BE2C (cell line): ENCODE data around the gene GALNT5.

Source experiments
- DNase-seq: peaks from one replicate; pipeline ENCODE4 v3.0.0-alpha.2; 2020
- H3K27me3 ChIP-seq: fragments of 250-450 bp; sonication (Bioruptor Pico); 2 replicates; pipeline ENCODE4 v1.5.1; 2020; ENCODE audit warnings: mild to moderate bottlenecking
- H3K36me3 ChIP-seq: fragments of 250-450 bp; sonication (Bioruptor Pico); 2 replicates; pipeline ENCODE4 v1.5.1; 2020; ENCODE audit warnings: mild to moderate bottlenecking
- H3K4me1 ChIP-seq: fragments of 250-450 bp; sonication (Bioruptor Pico); 2 replicates; pipeline ENCODE4 v1.5.1; 2020
- H3K4me3 ChIP-seq: 2 replicates; pipeline ENCODE4 v1.5.1; 2011; ENCODE audit warnings: low read depth, low read length
- H3K9me3 ChIP-seq: fragments of 250-450 bp; sonication (Bioruptor Pico); 2 replicates; pipeline ENCODE4 v1.5.1; 2020
- CTCF ChIP-seq: IDR thresholded peaks from 2 replicates; pipeline ENCODE4 v1.5.1; 2012; ENCODE audit warnings: mild to moderate bottlenecking, low read depth, low read length

GALNT5 gene

GRCh38 chr2:157359628-157360027 is 102.1 kb downstream of the GALNT5 start:
- no peaks in the 10 kb centered on the region for H3K36me3 ChIP-seq
- H3K4me3 ChIP-seq, result no peak overlapping the region
- H3K4me1 ChIP-seq, result no peaks in the 10 kb centered on the region
- no peaks in the 10 kb centered on the region for H3K27me3 ChIP-seq
- DNase-seq, result no peak
- H3K9me3 ChIP-seq, result no peaks in the 10 kb centered on the region
- no peak for TF ChIP-seq CTCF

GRCh38 chr2:157361526-157361925 is 104.0 kb downstream of the GALNT5 start:
- no peak overlapping the region for H3K4me3 ChIP-seq
- H3K27me3 ChIP-seq, result no peaks in the 10 kb centered on the region
- no peaks in the 10 kb centered on the region for H3K4me1 ChIP-seq
- no peak for TF ChIP-seq CTCF
- no peaks in the 10 kb centered on the region for H3K9me3 ChIP-seq
- DNase-seq, result no peak
- no peaks in the 10 kb centered on the region for H3K36me3 ChIP-seq

GRCh38 chr2:157362627-157363026 is 105.1 kb downstream of the GALNT5 start:
- no peak for DNase-seq
- no peak for TF ChIP-seq CTCF
- Histone ChIP-seq H3K4me1 (no peaks in the 10 kb centered on the region), H3K9me3 (no peaks in the 10 kb centered on the region), H3K27me3 (no peaks in the 10 kb centered on the region), H3K36me3 (no peaks in the 10 kb centered on the region), H3K4me3 (no peak overlapping the region)

GRCh38 chr2:157363612-157364101 is 106.2 kb downstream of the GALNT5 start:
- no peak for DNase-seq
- Histone ChIP-seq H3K36me3 (no peaks in the 10 kb centered on the region), H3K9me3 (no peaks in the 10 kb centered on the region), H3K4me1 (no peaks in the 10 kb centered on the region), H3K27me3 (no peaks in the 10 kb centered on the region), H3K4me3 (no peak overlapping the region)
- no peak for TF ChIP-seq CTCF
